Measurements from ENCODE around the gene PTDSS2.

DNA sequence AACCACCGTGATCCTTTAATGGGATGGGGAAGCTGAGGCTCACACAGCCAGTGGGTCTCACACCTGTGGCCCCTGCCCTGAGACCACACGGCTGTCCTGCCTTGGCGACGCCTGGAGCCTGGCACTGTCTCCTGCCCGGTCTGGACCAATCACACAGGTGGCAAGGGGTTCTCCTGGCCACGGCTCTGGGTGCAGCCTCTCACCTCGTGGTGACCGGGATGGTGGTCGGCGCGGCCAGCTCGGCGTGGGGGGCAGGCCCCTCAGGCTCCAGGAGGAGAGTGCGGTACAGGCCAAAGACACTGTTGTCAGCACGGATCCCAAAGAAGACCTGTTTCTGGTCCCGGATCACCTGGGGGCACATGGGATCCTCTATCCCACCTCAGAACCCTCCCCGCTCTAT lies 17.0 kb upstream of the PTDSS2 start:
- TF ChIP-seq, protein P1, sequence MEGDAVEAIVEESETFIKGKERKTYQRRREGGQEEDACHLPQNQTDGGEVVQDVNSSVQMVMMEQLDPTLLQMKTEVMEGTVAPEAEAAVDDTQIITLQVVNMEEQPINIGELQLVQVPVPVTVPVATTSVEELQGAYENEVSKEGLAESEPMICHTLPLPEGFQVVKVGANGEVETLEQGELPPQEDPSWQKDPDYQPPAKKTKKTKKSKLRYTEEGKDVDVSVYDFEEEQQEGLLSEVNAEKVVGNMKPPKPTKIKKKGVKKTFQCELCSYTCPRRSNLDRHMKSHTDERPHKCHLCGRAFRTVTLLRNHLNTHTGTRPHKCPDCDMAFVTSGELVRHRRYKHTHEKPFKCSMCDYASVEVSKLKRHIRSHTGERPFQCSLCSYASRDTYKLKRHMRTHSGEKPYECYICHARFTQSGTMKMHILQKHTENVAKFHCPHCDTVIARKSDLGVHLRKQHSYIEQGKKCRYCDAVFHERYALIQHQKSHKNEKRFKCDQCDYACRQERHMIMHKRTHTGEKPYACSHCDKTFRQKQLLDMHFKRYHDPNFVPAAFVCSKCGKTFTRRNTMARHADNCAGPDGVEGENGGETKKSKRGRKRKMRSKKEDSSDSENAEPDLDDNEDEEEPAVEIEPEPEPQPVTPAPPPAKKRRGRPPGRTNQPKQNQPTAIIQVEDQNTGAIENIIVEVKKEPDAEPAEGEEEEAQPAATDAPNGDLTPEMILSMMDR (IDR thresholded peaks at IDR 0.05): no peak
- TF ChIP-seq POLR2A (IDR thresholded peaks at IDR 0.05): no peak

Data from Peyer's patch (tissue), 4 donors.